Measurements from ENCODE around the gene SNAPC4.

The SNAPC4 gene

GRCh38 chr9:136424750-136425362 lies 24.9 kb upstream of the SNAPC4 start:
- no peak for TF ChIP-seq MAX (IDR thresholded peaks at IDR 0.05)
- no peak for TF ChIP-seq REST (IDR thresholded peaks at IDR 0.05; ENCODE audit: low read depth)
- TF ChIP-seq TCF12 (IDR thresholded peaks at IDR 0.05; ENCODE audit: low read depth), result no peak
- TF ChIP-seq ZBTB7A (IDR thresholded peaks at IDR 0.05; ENCODE audit: low read depth), result no peak
- TF ChIP-seq CREB1 (IDR thresholded peaks at IDR 0.05; ENCODE audit: low read depth), result no peak
- TF ChIP-seq EGR1 (IDR thresholded peaks at IDR 0.05), result no peak
- TF ChIP-seq EP300 (IDR thresholded peaks at IDR 0.05; ENCODE audit: borderline replicate concordance), result no peak
- TF ChIP-seq YY1 (IDR thresholded peaks at IDR 0.05; ENCODE audit: low read depth), result no peak
- no peak for TF ChIP-seq USF1 (IDR thresholded peaks at IDR 0.05)
- TF ChIP-seq TAF1 (IDR thresholded peaks at IDR 0.05; ENCODE audit: low read depth), result no peak
- TF ChIP-seq FOXM1 (IDR thresholded peaks at IDR 0.05; ENCODE audit: borderline replicate concordance, low read depth), result no peak
- no peak for TF ChIP-seq CEBPB (IDR thresholded peaks at IDR 0.05)
- no peak for TF ChIP-seq NFIC (IDR thresholded peaks at IDR 0.05)
- no peak for TF ChIP-seq TEAD4 (IDR thresholded peaks at IDR 0.05)
- TF ChIP-seq RAD21 (IDR thresholded peaks at IDR 0.05; ENCODE audit: low read depth), result no peak

DNA sequence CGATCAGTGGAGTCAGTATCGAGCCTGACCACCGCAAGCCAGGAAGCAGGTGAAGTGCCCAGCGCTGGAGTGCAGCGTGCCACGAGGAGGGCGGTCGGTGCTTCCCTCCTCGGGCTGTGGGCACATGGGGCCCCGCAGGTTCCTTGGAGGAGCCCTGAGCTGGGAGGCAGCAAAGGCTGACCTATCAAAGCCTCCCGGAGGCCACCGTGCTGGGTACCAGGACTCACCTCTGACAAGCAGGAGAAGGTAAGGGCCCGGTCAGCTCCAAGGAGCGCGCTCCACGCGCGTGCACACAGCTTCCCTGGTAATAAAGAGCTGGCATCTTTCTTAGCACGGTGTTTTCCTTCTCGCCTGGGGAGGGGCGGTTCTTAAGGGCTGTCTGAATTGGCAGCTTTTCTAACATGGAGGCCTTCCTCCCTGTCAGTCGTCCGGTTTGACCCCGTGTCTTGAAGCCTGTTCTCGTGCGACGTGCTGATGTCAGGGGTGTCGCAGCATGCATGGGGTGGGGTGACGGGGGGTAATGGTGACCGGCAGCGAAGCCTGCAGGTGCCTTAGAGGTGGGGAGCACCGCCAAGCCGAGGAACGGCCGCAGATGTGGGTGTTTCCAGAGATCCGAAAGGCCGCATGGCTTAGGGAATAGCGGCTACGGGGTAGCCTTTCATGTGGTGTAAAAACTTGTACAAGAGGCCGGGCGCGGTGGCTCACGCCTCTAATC lies 23.6 kb upstream of the SNAPC4 start:
- no peak for TF ChIP-seq USF1 (IDR thresholded peaks at IDR 0.05)
- no peak for TF ChIP-seq TEAD4 (IDR thresholded peaks at IDR 0.05)
- TF ChIP-seq RAD21 (IDR thresholded peaks at IDR 0.05; ENCODE audit: low read depth), result no peak
- no peak for TF ChIP-seq EP300 (IDR thresholded peaks at IDR 0.05; ENCODE audit: borderline replicate concordance)
- TF ChIP-seq MAX (IDR thresholded peaks at IDR 0.05), result no peak
- no peak for TF ChIP-seq FOXM1 (IDR thresholded peaks at IDR 0.05; ENCODE audit: borderline replicate concordance, low read depth)
- no peak for TF ChIP-seq EGR1 (IDR thresholded peaks at IDR 0.05)
- TF ChIP-seq CREB1 (IDR thresholded peaks at IDR 0.05; ENCODE audit: low read depth), result no peak
- TF ChIP-seq TAF1 (IDR thresholded peaks at IDR 0.05; ENCODE audit: low read depth), result no peak
- no peak for TF ChIP-seq ZBTB7A (IDR thresholded peaks at IDR 0.05; ENCODE audit: low read depth)
- TF ChIP-seq CEBPB (IDR thresholded peaks at IDR 0.05), result no peak
- TF ChIP-seq YY1 (IDR thresholded peaks at IDR 0.05; ENCODE audit: low read depth), result no peak

GRCh38 chr9:136422876-136423275 lies 22.9 kb upstream of the SNAPC4 start:
- TF ChIP-seq MAX (IDR thresholded peaks at IDR 0.05), result no peak
- no peak for TF ChIP-seq RAD21 (IDR thresholded peaks at IDR 0.05; ENCODE audit: low read depth)
- no peak for TF ChIP-seq EGR1 (IDR thresholded peaks at IDR 0.05)
- TF ChIP-seq ZBTB7A (IDR thresholded peaks at IDR 0.05; ENCODE audit: low read depth), result no peak
- TF ChIP-seq CEBPB (IDR thresholded peaks at IDR 0.05), result no peak
- no peak for TF ChIP-seq TCF12 (IDR thresholded peaks at IDR 0.05; ENCODE audit: low read depth)
- no peak for TF ChIP-seq USF1 (IDR thresholded peaks at IDR 0.05)
- TF ChIP-seq FOXM1 (IDR thresholded peaks at IDR 0.05; ENCODE audit: borderline replicate concordance, low read depth), result no peak
- TF ChIP-seq NFIC (IDR thresholded peaks at IDR 0.05), result no peak
- no peak for TF ChIP-seq TEAD4 (IDR thresholded peaks at IDR 0.05)
- TF ChIP-seq EP300 (IDR thresholded peaks at IDR 0.05; ENCODE audit: borderline replicate concordance), result no peak
- TF ChIP-seq CREB1 (IDR thresholded peaks at IDR 0.05; ENCODE audit: low read depth), result no peak

- TF ChIP-seq REST (IDR thresholded peaks at IDR 0.05; ENCODE audit: low read depth) (no peak), EGR1 (IDR thresholded peaks at IDR 0.05) (no peak), FOXM1 (IDR thresholded peaks at IDR 0.05; ENCODE audit: borderline replicate concordance, low read depth) (no peak), TEAD4 (IDR thresholded peaks at IDR 0.05) (no peak)
Observed at GRCh38 chr9:136421791-136422190, 21.8 kb upstream of the SNAPC4 start.

DNA sequence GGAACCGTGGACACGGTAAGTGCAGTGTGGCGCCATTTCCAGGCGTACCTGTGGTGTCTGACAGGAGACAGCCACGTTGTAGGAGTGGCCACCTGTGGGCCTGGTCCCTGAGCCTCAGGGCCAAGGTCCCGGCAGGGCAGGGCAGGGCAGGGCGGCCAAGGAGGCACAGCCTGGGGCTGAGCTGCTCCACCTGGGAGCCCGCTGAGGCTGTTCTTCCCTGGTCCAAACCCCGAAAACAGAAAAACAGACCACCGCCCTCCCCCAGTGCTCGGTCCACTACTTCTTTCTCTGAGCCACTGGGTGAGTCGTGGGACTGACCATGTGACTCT lies 19.1 kb upstream of the SNAPC4 start:
- TF ChIP-seq NFIC (IDR thresholded peaks at IDR 0.05), result no peak
- TF ChIP-seq TEAD4 (IDR thresholded peaks at IDR 0.05), result no peak
- TF ChIP-seq CREB1 (IDR thresholded peaks at IDR 0.05; ENCODE audit: low read depth), result no peak
- no peak for TF ChIP-seq TCF12 (IDR thresholded peaks at IDR 0.05; ENCODE audit: low read depth)
- no peak for TF ChIP-seq ZBTB7A (IDR thresholded peaks at IDR 0.05; ENCODE audit: low read depth)
- no peak for TF ChIP-seq EGR1 (IDR thresholded peaks at IDR 0.05)
- no peak for TF ChIP-seq EP300 (IDR thresholded peaks at IDR 0.05; ENCODE audit: borderline replicate concordance)
